Subcutaneous preadipocyte (primary cell): ENCODE data around the gene OPN4. TPM values are rescaled to one million over a fixed set of nuclear protein-coding genes. Genes with fewer than 3 reads are reported as not detected.

Source experiments
- total RNA-seq: library from RNA; depleted of rRNA; stranded (reverse); fragments of >200 nt; gene quantifications from 2 replicates; pipeline ENCODE4 v1.2.3, GENCODE V29; 2012

Gene OPN4, protein sequence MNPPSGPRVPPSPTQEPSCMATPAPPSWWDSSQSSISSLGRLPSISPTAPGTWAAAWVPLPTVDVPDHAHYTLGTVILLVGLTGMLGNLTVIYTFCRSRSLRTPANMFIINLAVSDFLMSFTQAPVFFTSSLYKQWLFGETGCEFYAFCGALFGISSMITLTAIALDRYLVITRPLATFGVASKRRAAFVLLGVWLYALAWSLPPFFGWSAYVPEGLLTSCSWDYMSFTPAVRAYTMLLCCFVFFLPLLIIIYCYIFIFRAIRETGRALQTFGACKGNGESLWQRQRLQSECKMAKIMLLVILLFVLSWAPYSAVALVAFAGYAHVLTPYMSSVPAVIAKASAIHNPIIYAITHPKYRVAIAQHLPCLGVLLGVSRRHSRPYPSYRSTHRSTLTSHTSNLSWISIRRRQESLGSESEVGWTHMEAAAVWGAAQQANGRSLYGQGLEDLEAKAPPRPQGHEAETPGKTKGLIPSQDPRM
- total RNA-seq: not detected in 2 replicates

GRCh38 chr10:86654411-86655172 is at the start of gene OPN4:
Gene OPN4, plus strand, starts transcription at chr10:86654547. Its CDS starts 237 bp downstream, at chr10:86654784.

GRCh38 chr10:86668297-86669165 is 14.2 kb downstream of the OPN4 start, which contains the start of gene LDB3:
Gene LDB3, plus strand, starts transcription at chr10:86668511. Its CDS starts 181 bp downstream, at chr10:86668692.

Other genes with a start within 250 kb of the OPN4 start
- 32.3 and 49.7 TPM in 2 replicates for gene WAPL, start 132.8 kb upstream of the OPN4 start, total RNA-seq
- under 0.01 TPM in 2 replicates for gene LDB3, start 14.0 kb downstream of the OPN4 start, total RNA-seq
- 37.8 and 48.9 TPM in 2 replicates for gene BMPR1A, start 102.1 kb downstream of the OPN4 start, total RNA-seq